K562 (cell line): ENCODE measurements around the gene RPEL1. TPM values are rescaled to one million over a fixed set of nuclear protein-coding genes. Genes with fewer than 3 reads are reported as not detected.

Source experiments
- ATAC-seq: fragments of 200-7000 bp; cut with Tn5 transposase; 3 replicates; pipeline ENCODE4 v1.9.1; 2020; ENCODE audit warnings: moderate library complexity
- BruUV-seq: library from RNA; stranded (reverse); fragments of 400-500 nt; replicated peaks from 2 replicates; lab custom pipeline; 2021; lab: Mats Ljungman, UMichigan
- CTCF ChIA-PET: fragments of 300-600 bp; formaldehyde crosslinking; extraction: SDS; loops from one replicate; lab custom pipeline; 2021; ENCODE audit warnings: low intra/inter-chr PET ratio; lab: Yijun Ruan, JAX
- POLR2A ChIA-PET: fragments of 300-600, 350-650 bp; sonication (Branson Sonifier 250); formaldehyde crosslinking; extraction: SDS; loops from one replicate; lab custom pipeline; 2021; ENCODE audit warnings: antibody characterized with exemption, inconsistent platforms; lab: Yijun Ruan, JAX
- DNase-seq, 4 experiments: peaks; one replicate each; pipeline versions ENCODE4 v3.0.0 to v3.0.0-alpha.2; 2011 to 2018; ENCODE audit warnings: low spot score in 3 of 4, mixed read lengths in 3 of 4; ENCODE audit errors: extremely low read depth in 1 of 4
- FAIRE-seq: peaks from 2 replicates; lab custom pipeline; 2011; peaks lifted over from hg19 to GRCh38; lab: Jason Lieb, UNC
- H2AFZ ChIP-seq: 2 replicates; pipeline ENCODE4 v1.6.0; 2011; ENCODE audit warnings: low read depth, low read length, control low read depth, inconsistent platforms
- H3K27ac ChIP-seq: fragments of 200-600 bp; 3 replicates; pipeline ENCODE4 v1.8.0; 2011; ENCODE audit warnings: low read depth, mild to moderate bottlenecking, control low read depth, inconsistent platforms, low read length, moderate library complexity, mixed read lengths; ENCODE audit errors: extremely low read depth
- H3K27me3 ChIP-seq, 2 experiments: fragments of 300-600 bp in 1 of 2; 2 replicates in 1 of 2; 3 replicates in 1 of 2; pipeline versions ENCODE4 v1.6.0 to v1.8.0; 2011; ENCODE audit warnings: inconsistent platforms in 2 of 2, low read length in 2 of 2, mild to moderate bottlenecking in 1 of 2, mixed read lengths in 1 of 2, moderate library complexity in 1 of 2; ENCODE audit not compliant: control insufficient read depth in 2 of 2, insufficient read depth in 2 of 2
- H3K36me3 ChIP-seq: fragments of 300-600 bp; 3 replicates; pipeline ENCODE4 v1.8.0; 2011; ENCODE audit warnings: mild to moderate bottlenecking, low read length, inconsistent platforms; ENCODE audit not compliant: control insufficient read depth, insufficient read depth
- H3K4me1 ChIP-seq, 2 experiments: fragments of 200-600 bp in 1 of 2; replicated peaks in 1 of 2; 2 replicates in 1 of 2; 3 replicates in 1 of 2; pipeline versions ENCODE4 v1.5.1 to v1.8.0; 2011; ENCODE audit warnings: inconsistent platforms in 2 of 2, low read length in 2 of 2, mild to moderate bottlenecking in 1 of 2, mixed read lengths in 1 of 2, moderate library complexity in 1 of 2; ENCODE audit not compliant: control insufficient read depth in 2 of 2, insufficient read depth in 2 of 2
- H3K4me2 ChIP-seq: 2 replicates; pipeline ENCODE4 v1.6.1; 2011; ENCODE audit warnings: low read length, control low read depth, inconsistent platforms, mixed read lengths; ENCODE audit not compliant: insufficient read depth
- H3K4me3 ChIP-seq: fragments of 200-600 bp; sonication (generic), shearing (Covaris generic); 2 replicates; pipeline ENCODE4 v1.5.1; 2016; ENCODE audit warnings: control low read depth, inconsistent platforms
- H3K79me2 ChIP-seq: fragments of 200-600 bp; 3 replicates; pipeline ENCODE4 v1.8.0; 2011; ENCODE audit warnings: low read length, inconsistent platforms; ENCODE audit not compliant: control insufficient read depth, insufficient read depth
- H3K9ac ChIP-seq, 2 experiments: 2 replicates each; pipeline versions ENCODE4 v1.6.0 to v1.6.1; 2011; ENCODE audit warnings: low read depth in 2 of 2, low read length in 2 of 2, control low read depth in 1 of 2, inconsistent platforms in 1 of 2, mild to moderate bottlenecking in 1 of 2, mixed read lengths in 1 of 2; ENCODE audit not compliant: insufficient read depth in 1 of 2
- H3K9me1 ChIP-seq: one replicate; pipeline ENCODE4 v1.6.0; 2011; ENCODE audit warnings: inconsistent platforms, mild to moderate bottlenecking, low read length, moderate library complexity; ENCODE audit not compliant: control insufficient read depth, insufficient read depth
- H3K9me3 ChIP-seq: replicated peaks from 2 replicates; pipeline ENCODE4 v1.5.1; 2011; ENCODE audit warnings: low read depth, low read length, inconsistent platforms; ENCODE audit not compliant: control insufficient read depth, insufficient read depth
- H4K20me1 ChIP-seq: replicated peaks from 2 replicates; pipeline ENCODE4 v1.6.1; 2011; ENCODE audit warnings: low read length, inconsistent platforms, mixed read lengths; ENCODE audit not compliant: control insufficient read depth, insufficient read depth
- DPF2 ChIP-seq: fragments of 450-650 bp; IDR thresholded peaks from 2 replicates; pipeline ENCODE4 v1.6.1; 2016
- ETV1 ChIP-seq: fragments of 450-650 bp; conservative IDR thresholded peaks from 2 replicates; pipeline ENCODE4 v1.6.1; 2016; ENCODE audit warnings: missing genetic modification characterization, control low read depth, low read depth, missing compliant biosample characterization
- GABPB1 ChIP-seq: sonication (generic); formaldehyde crosslinking; IDR thresholded peaks from 2 replicates; pipeline ENCODE4 v1.8.0; 2022; ENCODE audit warnings: mild to moderate bottlenecking, missing genetic modification reagents
- GATA2 ChIP-seq: sonication (generic); formaldehyde crosslinking; IDR thresholded peaks from 2 replicates; pipeline ENCODE4 v1.4.0; 2020; ENCODE audit warnings: mild to moderate bottlenecking, missing genetic modification reagents
- GATAD2A ChIP-seq: fragments of 450-650 bp; IDR thresholded peaks from 2 replicates; pipeline ENCODE4 v1.6.1; 2017
- GTF3C2 ChIP-seq: IDR thresholded peaks from 3 replicates; pipeline ENCODE4 v1.6.1; 2011; ENCODE audit warnings: borderline replicate concordance, mild to moderate bottlenecking, moderate library complexity; ENCODE audit not compliant: insufficient read length; ENCODE audit errors: extremely low read depth
- HDAC8 ChIP-seq: fragments of 450-650 bp; IDR thresholded peaks from 2 replicates; pipeline ENCODE4 v1.6.1; 2016; ENCODE audit warnings: mild to moderate bottlenecking, missing genetic modification characterization, moderate library complexity, missing compliant biosample characterization
- KDM5B ChIP-seq: fragments of 200-600 bp; sonication (generic); IDR thresholded peaks from 2 replicates; pipeline ENCODE4 v1.6.1; 2012; ENCODE audit warnings: low read depth, mild to moderate bottlenecking, moderate library complexity, low read length, control low read depth, inconsistent platforms; ENCODE audit not compliant: insufficient replicate concordance
- MAFG ChIP-seq: fragments of 450-650 bp; conservative IDR thresholded peaks from 2 replicates; pipeline ENCODE4 v1.6.1; 2016; ENCODE audit warnings: missing genetic modification characterization, missing compliant biosample characterization
- MAFK ChIP-seq: IDR thresholded peaks from 2 replicates; pipeline ENCODE4 v1.6.1; 2011; ENCODE audit warnings: low read length, improper control_type of control experiment
- TAF15 ChIP-seq: fragments of 200-400 bp; formaldehyde crosslinking; IDR thresholded peaks from 2 replicates; pipeline ENCODE4 v1.6.1; 2017; ENCODE audit warnings: mild to moderate bottlenecking, low read depth, low read length, moderate library complexity
- TFAM ChIP-seq: fragments of 250-450 bp; sonication (Bioruptor Pico); conservative IDR thresholded peaks from 2 replicates; pipeline ENCODE4 v1.5.0; 2021; ENCODE audit warnings: mild to moderate bottlenecking, moderate library complexity
- TFAP4 ChIP-seq: sonication (generic); formaldehyde crosslinking; IDR thresholded peaks from 2 replicates; pipeline ENCODE4 v1.8.0; 2022; ENCODE audit warnings: missing genetic modification reagents, mild to moderate bottlenecking, moderate library complexity, borderline replicate concordance
- ZBTB34 ChIP-seq: fragments of 250-450 bp; sonication (Bioruptor Pico); IDR thresholded peaks from 2 replicates; pipeline ENCODE4 v1.8.0; 2021; ENCODE audit warnings: mild to moderate bottlenecking, moderate library complexity
- ZEB2 ChIP-seq: fragments of 450-650 bp; IDR thresholded peaks from 2 replicates; pipeline ENCODE4 v1.6.1; 2016
- ZFP1 ChIP-seq: fragments of 450-650 bp; formaldehyde crosslinking; IDR thresholded peaks from 2 replicates; pipeline ENCODE4 v1.4.0; 2020; ENCODE audit warnings: mild to moderate bottlenecking, mixed read lengths
- ZNF140 ChIP-seq: fragments of 250-450 bp; sonication (Bioruptor Pico); IDR thresholded peaks from 2 replicates; pipeline ENCODE4 v1.8.0; 2021; ENCODE audit warnings: moderate library complexity, mild to moderate bottlenecking, inconsistent platforms
- ZNF143 ChIP-seq: sonication (generic); formaldehyde crosslinking; IDR thresholded peaks from 2 replicates; pipeline ENCODE4 v1.9.0; 2022; ENCODE audit warnings: mild to moderate bottlenecking, missing genetic modification reagents
- ZNF197 ChIP-seq: fragments of 200-800 bp; sonication (Bioruptor generic); IDR thresholded peaks from 2 replicates; pipeline ENCODE4 v1.6.1; 2016; ENCODE audit warnings: low read depth, missing genetic modification characterization, missing compliant biosample characterization
- WGBS: fragments of 100-300 bp; shearing (Covaris generic); methylation state at CpG from one replicate; pipeline ENCODE4 v1.1.6; 2016; ENCODE audit warnings: low coverage, mixed read lengths; ENCODE audit not compliant: insufficient coverage; ENCODE audit errors: missing lambda C conversion rate; 5-methylcytosine and 5-hydroxymethylcytosine counted together
- in situ Hi-C: fragments of 300-500 bp; cut with MboI; formaldehyde crosslinking; loops from 4 replicates; pipeline ENCODE4 v1.15.0; 2018; ENCODE audit warnings: inconsistent platforms, mixed read lengths
- intact Hi-C: fragments of 100-400 bp; cut with micrococcal nuclease; formaldehyde crosslinking; loops from 2 replicates; pipeline ENCODE4 v1.14.2; 2022
- polyA plus RNA-seq, 8 experiments: library from polyadenylated mRNA; depleted of rRNA in 4 of 8; stranded (reverse) in 5 of 8; unstranded in 3 of 8; fragments of >200 nt; fragmentation: Nextera tagmentation in 2 of 8; fragmentation: Illumina TruSeq in 1 of 8; extraction: Ambion mirVana in 2 of 8; extraction: Trizol in 1 of 8; gene quantifications; 2 replicates each; pipeline versions ENCODE4 v1.2.1 to v1.2.3, GENCODE V29; 2011 to 2014; ENCODE audit warnings: inconsistent platforms in 1 of 8, missing spikeins in 1 of 8
- total RNA-seq, 7 experiments: library from RNA; depleted of rRNA in 6 of 7; stranded (reverse); fragments of >200 nt in 6 of 7; fragmentation: Illumina TruSeq in 2 of 7; extraction: Trizol in 2 of 7; gene quantifications; 2 replicates each; pipeline versions ENCODE4 v1.2.1 to v1.2.3, GENCODE V29; 2011 to 2021; ENCODE audit warnings: low replicate concordance in 1 of 7

The RPEL1 gene
- total and polyA plus RNA-seq, 9 of the 15 experiments (the other 6 are each of a cell fraction or from before 2014, with no cell fraction given) = 0.04 to 0.15 (median 0.07) TPM; not detected in 4

DNA sequence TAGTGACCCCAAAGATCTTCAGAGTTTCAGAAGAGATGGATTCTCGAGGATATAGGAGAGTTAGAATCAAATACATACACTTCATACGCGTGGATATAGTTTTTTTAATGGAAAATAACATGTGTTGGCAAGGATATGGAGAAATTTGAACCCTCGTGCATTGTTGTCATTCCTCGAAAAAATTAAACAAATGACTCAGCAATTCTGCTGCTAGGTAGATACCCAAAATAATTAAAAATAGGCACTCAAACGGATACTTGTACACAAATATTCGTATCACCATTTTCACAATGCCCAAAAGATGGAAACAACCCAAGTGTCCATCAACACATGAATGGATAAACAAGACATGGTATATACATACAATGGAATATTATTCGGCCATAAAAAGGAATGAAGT lies 47.0 kb upstream of the RPEL1 start:
- Histone ChIP-seq H3K4me3 (no peak overlapping the region), H3K9ac (no peak overlapping the region), H3K79me2 (no peaks in the 10 kb centered on the region), H2AFZ (no peak overlapping the region), H3K9me1 (no peaks in the 10 kb centered on the region), H3K4me1 (peaks cover 5 to 29% of the 10 kb centered on the region in 2 experiments; a peak in 4 of 5 replicates), H3K4me2 (no peak overlapping the region), H3K36me3 (no peaks in the 10 kb centered on the region), H3K27me3 (no peaks in the 10 kb centered on the region), H3K27ac (no peak overlapping the region), H3K9me3 (no peaks in the 10 kb centered on the region), H4K20me1 (no peaks in the 10 kb centered on the region)
- FAIRE-seq (no peak), DNase-seq (no peak), ATAC-seq (no peak)
- in situ Hi-C loops (no loop called here), intact Hi-C loops (no loop called here)
- 49% methylated on average over 7 of the region's 8 CpGs for WGBS
- ChIA-PET POLR2A (no interaction called here), CTCF (no interaction called here)
- no TSS peak for BruUV-seq
- TF ChIP-seq ZEB2 (no peak), GTF3C2 (no peak), ETV1 (no peak), ZNF197 (no peak), KDM5B (no peak), DPF2 (no peak), MAFK (peak; percentile 78), GABPB1 (CRISPR knock-in tag) (no peak), ZNF140 (CRISPR knock-in tag) (no peak), HDAC8 (tag) (no peak), ZNF143 (no peak), GATA2 (CRISPR knock-in tag) (no peak), GATAD2A (no peak), ZBTB34 (CRISPR knock-in tag) (no peak), TFAM (CRISPR knock-in tag) (no peak), TAF15 (no peak), ZFP1 (no peak), TFAP4 (CRISPR knock-in tag) (no peak), MAFG (tag) (peak; percentile 93)
